Right lung (tissue), 5 donors: ENCODE measurements around the gene WNT3A. TPM values are rescaled to one million over a fixed set of nuclear protein-coding genes. Genes with fewer than 3 reads are reported as not detected.

Source experiments
- DNase-seq, 2 donors: peaks; one replicate each; pipeline ENCODE4 v3.0.0-alpha.2; 2013
- polyA plus RNA-seq, 5 donors: library from polyadenylated mRNA; unstranded; fragments of 120-200 nt; gene quantifications; one replicate each; pipeline versions ENCODE4 v1.2.1 to v1.2.3, GENCODE V29; 2013; ENCODE audit warnings: inconsistent platforms in 1 of 5, low replicate concordance in 1 of 5; ENCODE audit not compliant: insufficient read length in 5 of 5, insufficient read depth in 1 of 5

WNT3A gene
- polyA plus RNA-seq, 5 donors: 0.05 to 0.06 TPM; not detected in 3

- DNase-seq: peak; percentile 47 to 52
These were observed 7.5 kb upstream of the WNT3A start for GRCh38 chr1:227999056-227999930.

DNA sequence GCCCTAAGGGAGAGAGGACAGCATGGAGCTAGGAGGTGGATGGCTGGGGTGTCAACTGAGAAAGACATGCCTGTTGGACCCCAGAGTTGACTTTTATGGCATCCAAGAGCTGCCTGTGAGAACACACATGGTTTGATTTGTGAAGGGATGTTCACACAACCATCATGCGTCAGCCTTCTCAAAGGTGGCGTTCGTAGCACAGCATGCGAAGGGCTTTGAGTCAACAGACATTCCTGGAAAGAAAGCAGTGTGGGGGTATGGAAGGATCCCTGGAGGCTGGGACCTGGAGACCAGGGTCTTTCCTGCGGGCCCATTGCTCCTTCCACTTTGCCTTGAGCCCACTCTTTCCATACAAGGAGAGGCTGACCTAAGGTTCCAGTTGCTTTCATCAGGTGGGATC, 6.4 kb upstream of the WNT3A start:
- no peak for DNase-seq

DNA sequence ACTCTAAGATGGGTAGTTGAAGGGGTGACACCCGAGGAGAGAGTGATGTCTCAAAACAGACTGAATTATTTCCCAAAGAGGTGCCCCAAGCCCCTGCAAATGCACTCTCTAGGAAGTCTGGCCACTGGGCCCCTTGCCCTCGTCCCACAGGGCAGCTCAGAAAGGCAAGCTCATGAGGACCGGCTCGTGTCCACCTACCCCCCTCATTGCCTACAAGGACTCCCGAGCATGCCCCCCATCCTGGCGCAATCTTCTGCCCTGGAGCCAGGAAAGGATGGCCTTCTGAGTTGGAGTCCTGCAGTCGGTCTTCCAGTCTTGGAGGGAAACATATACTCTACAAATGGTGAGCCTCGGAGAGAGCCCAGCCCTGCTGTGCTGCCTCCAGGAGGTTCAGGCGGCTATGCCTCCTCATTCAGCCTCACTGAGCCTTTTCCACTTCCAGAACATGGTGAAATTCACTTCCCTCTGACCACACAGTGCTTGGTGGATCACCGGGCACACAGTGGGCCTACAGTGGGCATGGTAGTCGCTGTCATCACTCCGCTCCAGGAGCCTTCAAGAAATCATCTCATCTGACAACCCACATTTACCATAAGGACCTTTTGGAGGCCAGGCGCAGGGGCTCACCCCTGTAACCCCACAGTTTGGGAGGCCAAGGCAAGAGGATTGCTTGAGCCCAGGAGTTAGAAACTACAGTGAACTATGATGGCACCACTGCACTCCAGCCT, 5.8 kb upstream of the WNT3A start:
- no peak for DNase-seq

GRCh38 chr1:228001738-228002535, 4.9 kb upstream of the WNT3A start:
- no peak for DNase-seq

- DNase-seq: no peak
These were observed 4.0 kb upstream of the WNT3A start for GRCh38 chr1:228002792-228003191.

- DNase-seq: no peak
These were observed 3.1 kb upstream of the WNT3A start for GRCh38 chr1:228003461-228004330.

- DNase-seq: no peak
These were observed 2.4 kb upstream of the WNT3A start for GRCh38 chr1:228004331-228004855.

- no peak for DNase-seq
These were observed 1.8 kb upstream of the WNT3A start for GRCh38 chr1:228004856-228005462.

DNA sequence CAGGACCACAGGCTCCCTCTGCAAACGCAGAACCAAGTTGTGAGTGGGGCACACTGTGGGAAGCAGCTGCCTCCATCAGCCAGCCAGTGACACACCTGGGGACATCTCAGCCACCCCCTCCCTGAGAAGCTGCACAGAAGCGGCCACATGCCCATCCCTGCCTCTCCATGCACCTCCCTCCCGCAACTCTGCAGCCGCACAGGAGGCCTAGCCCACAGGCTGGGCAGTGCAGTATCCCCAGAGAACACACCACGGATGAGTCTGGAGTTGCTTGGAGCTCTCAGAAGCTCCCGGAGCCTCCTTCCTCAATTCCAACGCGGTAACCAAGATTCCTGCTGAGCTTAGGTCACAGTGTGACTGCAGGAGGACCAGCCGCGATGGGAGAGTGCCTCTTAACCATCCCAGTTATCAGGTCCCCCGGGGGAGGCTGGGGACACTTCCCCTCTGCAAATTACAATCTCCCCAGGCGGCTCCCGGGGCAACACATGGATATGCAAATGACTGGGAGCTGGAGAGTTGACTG, 1.2 kb upstream of the WNT3A start:
- no peak for DNase-seq

DNA sequence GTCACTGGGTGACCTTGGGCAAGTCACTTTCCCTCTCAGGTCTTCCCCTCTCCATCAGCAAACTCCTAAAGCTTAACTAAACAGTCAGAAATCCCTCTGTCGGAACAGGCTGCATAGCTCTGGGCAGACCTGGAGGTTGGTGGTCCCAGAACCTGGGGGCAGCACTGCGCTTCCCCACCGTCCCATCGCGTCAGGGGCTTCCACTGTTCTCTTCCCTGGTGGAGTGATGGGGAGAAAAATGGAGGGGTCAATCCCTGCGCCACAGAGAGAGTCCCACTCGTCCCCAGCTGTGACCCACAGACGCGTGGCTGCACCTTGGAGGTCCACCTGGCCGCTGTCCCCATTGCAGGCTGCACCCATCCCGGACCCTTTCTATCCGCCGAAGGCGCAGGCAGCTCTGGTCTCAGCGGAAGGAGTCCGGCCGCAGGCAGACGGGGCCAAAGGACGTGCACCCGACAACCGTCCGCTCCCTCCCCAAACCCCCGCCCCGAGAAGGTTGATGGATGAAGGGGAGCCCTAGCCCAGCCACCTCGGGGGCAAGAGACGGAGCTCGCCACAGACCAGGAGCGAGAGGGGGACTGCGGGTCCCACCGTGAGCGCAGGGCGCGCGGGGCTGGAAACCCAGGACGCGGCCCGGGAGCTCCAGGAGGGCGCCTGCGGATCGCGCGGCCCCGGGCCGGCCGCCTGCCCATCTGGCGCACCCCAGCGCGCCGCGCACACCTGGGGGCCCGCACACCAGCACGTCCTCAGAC, 588 bp upstream of the WNT3A start:
- no peak for DNase-seq

- no peak for DNase-seq
These were observed 427 bp downstream of the WNT3A start for GRCh38 chr1:228007049-228007800.

DNA sequence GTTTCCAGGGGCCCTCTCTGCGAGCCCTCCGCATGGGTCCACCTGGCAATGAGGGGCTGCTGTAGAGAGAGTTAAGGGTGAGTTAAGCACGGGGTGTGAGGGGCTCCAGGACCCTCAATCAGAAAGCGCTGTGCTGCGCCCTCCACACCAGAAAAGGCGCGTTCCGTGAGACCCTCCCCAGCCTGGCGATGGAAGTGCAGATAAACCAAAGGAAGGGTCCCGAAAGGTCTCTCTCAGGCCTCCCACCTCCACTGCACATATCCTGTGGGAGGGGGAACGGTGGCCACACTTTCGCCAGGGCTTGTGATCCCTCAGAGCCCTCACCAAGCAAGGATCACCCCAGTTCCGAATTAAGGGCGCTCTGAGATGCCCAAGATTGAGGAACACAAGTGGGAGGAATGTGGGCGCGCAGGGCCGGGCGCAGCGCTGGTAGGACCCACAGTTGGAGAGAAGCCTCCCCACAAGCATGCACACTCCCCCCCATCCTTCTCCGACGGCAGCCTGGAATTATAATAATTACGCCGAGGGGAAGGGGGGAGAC, 1.1 kb downstream of the WNT3A start:
- DNase-seq: no peak

DNA sequence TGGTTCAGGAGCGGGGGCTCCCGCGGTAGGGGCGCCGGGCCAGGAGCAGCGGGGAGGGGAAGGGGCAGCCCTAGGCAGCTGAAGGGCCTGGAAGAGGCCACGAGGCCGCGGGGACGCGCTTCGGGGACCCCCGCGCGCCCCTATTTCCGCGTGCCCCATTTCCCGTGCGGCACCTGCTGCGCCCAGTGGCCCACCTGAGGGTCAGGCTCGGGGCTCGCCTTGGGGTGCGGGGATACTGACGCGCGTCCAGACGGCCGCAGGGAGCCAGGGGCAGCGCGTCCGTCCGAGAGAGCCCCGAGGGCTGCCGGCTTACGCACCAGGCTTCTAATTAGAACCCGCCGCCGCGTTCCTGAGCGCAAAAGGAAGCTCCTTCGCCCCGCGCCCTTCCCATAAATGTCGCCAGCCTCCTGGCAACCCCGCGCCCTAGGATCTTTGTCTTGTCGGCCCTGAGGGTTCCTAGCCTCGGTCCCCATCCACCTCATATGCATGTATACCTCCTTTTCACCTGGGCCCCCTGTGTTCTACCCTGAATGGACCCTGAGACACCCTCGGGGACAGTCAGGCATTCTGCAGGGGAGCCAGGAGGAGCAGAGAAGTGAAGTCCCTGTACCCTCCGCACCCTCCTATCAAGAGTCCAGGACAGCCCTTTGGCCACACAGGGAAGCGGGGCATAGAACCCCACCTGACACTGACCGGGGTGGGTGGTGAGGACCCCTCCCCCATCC, 1.8 kb downstream of the WNT3A start:
- DNase-seq: no peak

DNA sequence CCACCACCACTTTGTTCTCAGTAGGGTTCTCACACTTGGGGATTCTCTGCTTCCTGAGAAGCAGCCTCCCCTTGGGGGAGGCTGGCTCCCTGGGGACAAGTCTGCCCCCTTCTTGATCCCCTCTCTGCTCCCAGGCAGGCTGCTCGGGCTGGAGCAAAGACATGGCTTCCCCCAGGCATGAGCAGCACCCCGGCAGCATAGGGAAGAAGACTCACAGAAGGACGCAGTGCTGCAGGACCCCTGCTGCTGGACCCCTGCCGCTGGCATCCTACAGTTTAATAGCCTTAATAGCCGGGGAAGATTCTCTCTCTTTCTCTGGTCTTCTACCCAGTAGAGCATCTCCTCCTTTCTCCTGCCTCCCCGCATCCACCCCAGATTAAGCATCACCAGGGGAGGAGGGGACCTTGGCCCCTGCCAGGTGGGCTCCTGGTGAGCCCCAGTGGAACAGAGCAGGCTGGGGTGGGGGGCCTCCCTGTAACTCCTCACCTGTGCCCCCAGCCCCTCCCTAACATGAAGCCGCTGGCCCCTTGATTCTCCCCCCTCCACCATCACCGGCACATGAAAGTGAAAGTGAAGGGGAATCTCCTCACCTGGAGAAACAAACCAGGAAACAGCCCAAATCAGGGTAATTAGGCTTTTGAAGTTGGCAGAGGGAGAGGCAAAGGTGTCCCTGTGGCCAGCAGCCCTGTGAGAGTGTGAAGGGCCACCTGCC, 2.5 kb downstream of the WNT3A start:
- no peak for DNase-seq

- DNase-seq: no peak
These were observed 3.3 kb downstream of the WNT3A start for GRCh38 chr1:228009828-228010775.

DNA sequence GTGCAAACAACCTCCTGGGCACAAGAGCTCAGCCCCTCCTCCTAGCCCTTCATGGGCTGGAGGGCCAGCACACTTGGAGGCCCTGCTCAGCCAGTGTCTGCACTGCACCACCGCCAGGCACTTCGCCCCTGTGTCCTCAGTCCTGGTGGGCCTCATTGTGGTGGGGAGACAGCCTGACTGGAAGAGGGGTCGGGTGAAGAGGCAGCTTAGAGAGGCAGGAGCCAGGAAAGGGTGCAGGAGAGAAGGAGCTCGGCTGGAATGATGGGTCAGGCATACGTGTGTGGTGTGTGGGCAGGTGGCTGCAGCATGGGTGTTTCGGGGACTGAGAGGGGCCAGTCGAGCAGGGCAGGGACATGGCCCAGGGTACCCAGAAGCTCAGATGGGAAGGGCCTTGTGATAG, 4.1 kb downstream of the WNT3A start:
- no peak for DNase-seq
